Measurements from ENCODE around the gene HSFX3.
"Not testable (repeated sequence)": the region's sequence is repeated elsewhere in the genome, so short reads cannot be mapped to it uniquely, and the experiment has no call there.

GRCh38 chrX:149547782-149548181 lies 1.9 kb downstream of the HSFX3 start:
- TF ChIP-seq, protein P1, sequence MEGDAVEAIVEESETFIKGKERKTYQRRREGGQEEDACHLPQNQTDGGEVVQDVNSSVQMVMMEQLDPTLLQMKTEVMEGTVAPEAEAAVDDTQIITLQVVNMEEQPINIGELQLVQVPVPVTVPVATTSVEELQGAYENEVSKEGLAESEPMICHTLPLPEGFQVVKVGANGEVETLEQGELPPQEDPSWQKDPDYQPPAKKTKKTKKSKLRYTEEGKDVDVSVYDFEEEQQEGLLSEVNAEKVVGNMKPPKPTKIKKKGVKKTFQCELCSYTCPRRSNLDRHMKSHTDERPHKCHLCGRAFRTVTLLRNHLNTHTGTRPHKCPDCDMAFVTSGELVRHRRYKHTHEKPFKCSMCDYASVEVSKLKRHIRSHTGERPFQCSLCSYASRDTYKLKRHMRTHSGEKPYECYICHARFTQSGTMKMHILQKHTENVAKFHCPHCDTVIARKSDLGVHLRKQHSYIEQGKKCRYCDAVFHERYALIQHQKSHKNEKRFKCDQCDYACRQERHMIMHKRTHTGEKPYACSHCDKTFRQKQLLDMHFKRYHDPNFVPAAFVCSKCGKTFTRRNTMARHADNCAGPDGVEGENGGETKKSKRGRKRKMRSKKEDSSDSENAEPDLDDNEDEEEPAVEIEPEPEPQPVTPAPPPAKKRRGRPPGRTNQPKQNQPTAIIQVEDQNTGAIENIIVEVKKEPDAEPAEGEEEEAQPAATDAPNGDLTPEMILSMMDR (IDR thresholded peaks at IDR 0.05): not testable (repeated sequence)
- TF ChIP-seq POLR2A (IDR thresholded peaks at IDR 0.05): not testable (repeated sequence)
